ENCODE measurements around the gene SAMD1. TPM values are rescaled to one million over a fixed set of nuclear protein-coding genes. Genes with fewer than 3 reads are reported as not detected.

SAMD1 gene
- total RNA-seq, 4 donors from 2014 or later = 8.6 to 22.5 (median 10.8) TPM

- no peak for ATAC-seq (ENCODE audit: low FRiP score)
Observed at GRCh38 chr19:14101003-14101545, 10.5 kb upstream of the SAMD1 start.

DNA sequence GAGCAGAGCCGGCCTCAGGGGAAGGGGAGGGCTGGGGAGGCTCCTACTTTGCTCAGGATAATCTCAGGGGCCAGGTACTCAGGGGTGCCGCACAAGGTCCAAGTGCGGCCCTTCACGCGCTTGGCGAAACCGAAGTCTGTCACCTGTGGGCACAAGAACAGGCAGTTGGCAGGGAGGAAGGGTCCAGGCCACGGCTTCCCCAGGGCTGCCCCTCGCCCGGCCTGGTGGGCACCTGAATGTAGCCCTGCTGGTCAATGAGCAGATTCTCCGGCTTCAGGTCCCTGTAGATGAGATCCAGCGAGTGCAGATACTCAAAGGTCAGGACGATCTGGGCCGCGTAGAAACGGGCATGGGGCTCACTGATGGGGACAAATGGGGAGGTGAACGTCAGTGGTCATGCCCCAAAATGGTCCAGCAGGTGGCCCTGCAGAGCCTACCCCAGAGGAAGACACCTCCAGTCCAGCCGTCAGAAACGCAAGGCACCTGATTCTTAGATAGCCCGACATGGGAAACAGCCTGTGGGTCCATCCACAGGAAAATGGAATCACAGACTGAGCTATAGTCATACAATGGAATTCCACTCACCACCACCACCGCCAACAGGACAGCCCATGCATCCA is 7.1 kb upstream of the SAMD1 start:
- DNase-seq (ENCODE audit: low spot score) (no peak), ATAC-seq (ENCODE audit: low FRiP score) (peak; percentile 22)
- TF ChIP-seq, protein P1, sequence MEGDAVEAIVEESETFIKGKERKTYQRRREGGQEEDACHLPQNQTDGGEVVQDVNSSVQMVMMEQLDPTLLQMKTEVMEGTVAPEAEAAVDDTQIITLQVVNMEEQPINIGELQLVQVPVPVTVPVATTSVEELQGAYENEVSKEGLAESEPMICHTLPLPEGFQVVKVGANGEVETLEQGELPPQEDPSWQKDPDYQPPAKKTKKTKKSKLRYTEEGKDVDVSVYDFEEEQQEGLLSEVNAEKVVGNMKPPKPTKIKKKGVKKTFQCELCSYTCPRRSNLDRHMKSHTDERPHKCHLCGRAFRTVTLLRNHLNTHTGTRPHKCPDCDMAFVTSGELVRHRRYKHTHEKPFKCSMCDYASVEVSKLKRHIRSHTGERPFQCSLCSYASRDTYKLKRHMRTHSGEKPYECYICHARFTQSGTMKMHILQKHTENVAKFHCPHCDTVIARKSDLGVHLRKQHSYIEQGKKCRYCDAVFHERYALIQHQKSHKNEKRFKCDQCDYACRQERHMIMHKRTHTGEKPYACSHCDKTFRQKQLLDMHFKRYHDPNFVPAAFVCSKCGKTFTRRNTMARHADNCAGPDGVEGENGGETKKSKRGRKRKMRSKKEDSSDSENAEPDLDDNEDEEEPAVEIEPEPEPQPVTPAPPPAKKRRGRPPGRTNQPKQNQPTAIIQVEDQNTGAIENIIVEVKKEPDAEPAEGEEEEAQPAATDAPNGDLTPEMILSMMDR (IDR thresholded peaks at IDR 0.05) = no peak

More at GRCh38 chr19:14101003-14101545, 10.5 kb upstream of the SAMD1 start:
- TF ChIP-seq, protein P1 (IDR thresholded peaks at IDR 0.05) = no peak
- no peak for DNase-seq (ENCODE audit: low spot score)

DNA sequence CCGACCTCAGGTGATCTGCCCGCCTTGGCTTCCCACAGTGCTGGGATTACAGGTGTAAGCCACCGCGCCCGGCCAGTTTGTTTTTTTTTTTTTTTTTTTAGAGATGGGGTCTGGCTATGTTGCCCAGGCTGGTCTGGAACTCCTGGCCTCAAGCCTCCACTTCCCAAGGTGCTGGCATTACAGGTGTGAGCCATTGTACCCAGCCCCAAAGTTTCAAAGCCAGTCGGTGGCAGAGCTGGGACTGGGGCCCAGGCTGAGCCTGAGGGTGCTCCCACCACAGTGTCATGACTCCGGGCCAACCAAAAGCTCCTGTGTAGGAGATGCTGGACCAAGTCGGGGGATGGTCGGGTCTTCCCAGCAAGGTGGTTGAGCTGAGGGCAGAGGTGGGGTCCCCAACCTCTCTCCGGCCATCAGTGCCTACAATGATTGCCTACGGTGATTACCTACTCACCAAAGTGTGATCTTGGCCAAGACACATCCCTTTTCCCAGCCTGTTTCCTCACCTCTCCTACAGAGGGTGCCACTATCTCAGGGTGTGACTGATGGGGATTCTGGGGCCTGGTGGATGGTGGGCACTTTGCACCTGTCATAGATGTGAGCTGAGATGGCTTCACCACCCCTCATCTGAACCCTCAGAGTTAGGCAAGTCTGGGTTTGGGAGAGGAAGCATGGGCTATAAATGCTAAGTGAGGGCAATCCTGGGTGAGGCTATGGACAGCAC is 5.9 kb upstream of the SAMD1 start:
- ATAC-seq (ENCODE audit: low FRiP score) (no peak), DNase-seq (ENCODE audit: low spot score) (no peak)
- TF ChIP-seq, protein P1 (IDR thresholded peaks at IDR 0.05) = no peak

DNA sequence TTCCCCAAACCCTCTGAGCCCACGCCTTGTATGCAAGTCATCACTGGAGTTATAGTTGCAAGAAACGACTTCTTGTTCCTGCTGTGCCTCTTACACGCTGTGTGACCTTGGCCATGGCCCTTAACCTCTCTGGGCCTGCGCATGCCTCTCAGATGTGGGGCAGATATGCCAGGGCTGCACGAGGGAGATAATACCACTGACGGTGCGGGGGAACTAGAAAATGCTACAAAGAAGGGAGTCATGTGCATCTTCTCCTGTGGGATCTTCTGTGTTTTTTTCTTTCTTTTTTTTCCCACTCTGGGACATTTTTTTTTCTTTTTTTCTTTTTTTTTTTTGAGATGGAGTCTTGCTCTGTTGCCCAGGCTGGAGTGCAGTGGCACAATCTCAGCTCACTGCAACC is 4.3 kb upstream of the SAMD1 start:
- DNase-seq (ENCODE audit: low spot score) (no peak), ATAC-seq (ENCODE audit: low FRiP score) (no peak)
- TF ChIP-seq, protein P1 (IDR thresholded peaks at IDR 0.05) = no peak

GRCh38 chr19:14093117-14093823 is 2.7 kb upstream of the SAMD1 start:
- no peak for ATAC-seq (ENCODE audit: low FRiP score)

GRCh38 chr19:14091813-14092462 is 1.4 kb upstream of the SAMD1 start:
- ATAC-seq (ENCODE audit: low FRiP score) (no peak), DNase-seq (ENCODE audit: low spot score) (no peak)
- TF ChIP-seq, protein P1 (IDR thresholded peaks at IDR 0.05) = no peak

More at GRCh38 chr19:14093117-14093823, 2.7 kb upstream of the SAMD1 start:
- DNase-seq (ENCODE audit: low spot score) = no peak
- TF ChIP-seq, protein P1 (IDR thresholded peaks at IDR 0.05) = no peak

All from omental fat pad (tissue), 4 donors.